Testis (tissue), 2 donors: ENCODE measurements around the gene SLC37A2.

ENCODE experiments used
- CTCF ChIP-seq, 3 experiments: fragments of 450-650 bp in 2 of 3; fragments of 200-600 bp in 1 of 3; sonication (generic) in 1 of 3; IDR thresholded peaks; one replicate each; pipeline ENCODE4 v1.5.1; 2016 to 2019; ENCODE audit warnings: antibody characterized with exemption in 3 of 3, mild to moderate bottlenecking in 2 of 3, moderate library complexity in 1 of 3
- POLR2A ChIP-seq: fragments of 450-650 bp; IDR thresholded peaks from one replicate; pipeline ENCODE4 v1.6.1; 2017; ENCODE audit warnings: antibody characterized with exemption, mild to moderate bottlenecking, moderate library complexity

- TF ChIP-seq CTCF (IDR thresholded peaks at IDR 0.05), result no peak
- no peak for TF ChIP-seq POLR2A
Observed at GRCh38 chr11:125081098-125081798, 18.1 kb downstream of the SLC37A2 start.
